NCI-H2171 (cell line): Measurements from ENCODE around the gene KPTN.
A peak's percentile ranks its signal among the peaks of the same experiment; 100 is the strongest.

Experiments
- DNase-seq: peaks from one replicate; lab custom pipeline; 2025; lab: John Stamatoyannopoulos, UW

KPTN gene

GRCh38 chr19:47435196-47435595 is 48.8 kb downstream of the KPTN start:
- DNase-seq: no peak

GRCh38 chr19:47434088-47434487 is 49.9 kb downstream of the KPTN start:
- no peak for DNase-seq

- no peak for DNase-seq
These were observed 50.9 kb downstream of the KPTN start for GRCh38 chr19:47433121-47433520.

GRCh38 chr19:47432499-47432898 is 51.5 kb downstream of the KPTN start:
- no peak for DNase-seq

GRCh38 chr19:47432091-47432490 is 51.9 kb downstream of the KPTN start:
- no peak for DNase-seq

GRCh38 chr19:47430041-47430802 is 53.8 kb downstream of the KPTN start:
- no peak for DNase-seq

GRCh38 chr19:47429140-47429793 is 54.8 kb downstream of the KPTN start:
- DNase-seq: no peak

GRCh38 chr19:47428177-47428894 is 55.7 kb downstream of the KPTN start:
- DNase-seq: peak; percentile 99

GRCh38 chr19:47427241-47428176 is 56.5 kb downstream of the KPTN start:
- DNase-seq: peak; percentile 47
